HG03469 (cell line): ENCODE results near the gene DNAH17.

Source experiments
- ATAC-seq: cut with Tn5 transposase; IDR thresholded peaks from one replicate; pipeline ENCODE4 v1.9.1; 2021; ENCODE audit warnings: mild to moderate bottlenecking, moderate library complexity, moderate number of reproducible peaks; ENCODE audit not compliant: unreplicated experiment

The DNAH17 gene

GRCh38 chr17:78607038-78607437, 29.8 kb upstream of the DNAH17 start:
- no peak for ATAC-seq

- no peak for ATAC-seq
Observed at GRCh38 chr17:78605886-78606285, 28.7 kb upstream of the DNAH17 start.

- no peak for ATAC-seq
Observed at GRCh38 chr17:78605429-78605828, 28.2 kb upstream of the DNAH17 start.

- no peak for ATAC-seq
Observed at GRCh38 chr17:78602246-78602645, 25.1 kb upstream of the DNAH17 start.

- ATAC-seq: no peak
Observed at GRCh38 chr17:78601577-78602190, 24.5 kb upstream of the DNAH17 start.

GRCh38 chr17:78600181-78600721, 23.1 kb upstream of the DNAH17 start:
- ATAC-seq: no peak

- ATAC-seq: no peak
Observed at GRCh38 chr17:78599419-78599818, 22.2 kb upstream of the DNAH17 start.

- ATAC-seq: no peak
Observed at GRCh38 chr17:78598013-78598471, 20.8 kb upstream of the DNAH17 start.

GRCh38 chr17:78596871-78597764, 19.9 kb upstream of the DNAH17 start:
- no peak for ATAC-seq

- no peak for ATAC-seq
Observed at GRCh38 chr17:78595135-78595810, 18.1 kb upstream of the DNAH17 start.

GRCh38 chr17:78592991-78593329, 15.8 kb upstream of the DNAH17 start:
- no peak for ATAC-seq

- ATAC-seq: no peak
Observed at GRCh38 chr17:78591263-78591671, 14.1 kb upstream of the DNAH17 start.

- no peak for ATAC-seq
Observed at GRCh38 chr17:78589885-78590284, 12.7 kb upstream of the DNAH17 start.

- ATAC-seq: no peak
Observed at GRCh38 chr17:78589031-78589675, 12.0 kb upstream of the DNAH17 start.

- ATAC-seq: no peak
Observed at GRCh38 chr17:78588258-78589030, 11.2 kb upstream of the DNAH17 start.

- ATAC-seq: no peak
Observed at GRCh38 chr17:78585006-78585630, 7.9 kb upstream of the DNAH17 start.

GRCh38 chr17:78583091-78583490, 5.9 kb upstream of the DNAH17 start:
- ATAC-seq: no peak

GRCh38 chr17:78581304-78581703, 4.1 kb upstream of the DNAH17 start:
- no peak for ATAC-seq

- ATAC-seq: no peak
Observed at GRCh38 chr17:78580277-78580804, 3.1 kb upstream of the DNAH17 start.
